ENCODE measurements around the gene FAM81B. TPM values are rescaled to one million over a fixed set of nuclear protein-coding genes. Genes with fewer than 3 reads are reported as not detected.

Gene FAM81B
- total RNA-seq, 1 experiment from 2014 or later, result not detected

Other genes starting within 250 kb of the FAM81B start
- 3.3 to 5.6 TPM (median 3.6 TPM) in 3 replicates for gene MCTP1, start 106.3 kb upstream of the FAM81B start, total RNA-seq (2021)
- gene SKIC3, start 163.6 kb downstream of the FAM81B start, total RNA-seq (2021), result 65.9 to 70.5 TPM (median 69.0 TPM) in 3 replicates
- gene ARSK, start 163.7 kb downstream of the FAM81B start, total RNA-seq (2021), result 12.8 to 15.1 TPM (median 15.1 TPM) in 3 replicates
- 0.09 to 0.13 TPM (median 0.11 TPM) in 3 replicates for gene GPR150, start 228.7 kb downstream of the FAM81B start, total RNA-seq (2021)